BLaER1 (cell line): Measurements from ENCODE around the gene MTMR3.

ENCODE experiments used
- H3K27ac ChIP-seq: shearing (Covaris generic); formaldehyde crosslinking; 2 replicates; pipeline ENCODE4 v1.8.1; 2022
- H3K27me3 ChIP-seq: shearing (Covaris generic); formaldehyde crosslinking; 2 replicates; pipeline ENCODE4 v1.8.1; 2022
- H3K36me3 ChIP-seq: shearing (Covaris generic); formaldehyde crosslinking; 2 replicates; pipeline ENCODE4 v1.8.1; 2022
- H3K4me1 ChIP-seq: shearing (Covaris generic); formaldehyde crosslinking; 2 replicates; pipeline ENCODE4 v1.8.1; 2022
- H3K4me2 ChIP-seq: shearing (Covaris generic); formaldehyde crosslinking; 2 replicates; pipeline ENCODE4 v1.8.1; 2022
- H3K4me3 ChIP-seq: shearing (Covaris generic); formaldehyde crosslinking; 2 replicates; pipeline ENCODE4 v1.8.1; 2022
- H3K9ac ChIP-seq: shearing (Covaris generic); formaldehyde crosslinking; 2 replicates; pipeline ENCODE4 v1.8.1; 2022
- H3K9me3 ChIP-seq: shearing (Covaris generic); formaldehyde crosslinking; 2 replicates; pipeline ENCODE4 v1.8.1; 2022
- H4K20me1 ChIP-seq: shearing (Covaris generic); formaldehyde crosslinking; 2 replicates; pipeline ENCODE4 v1.8.1; 2022
- Cebpa-rat ChIP-seq: shearing (Covaris generic); IDR thresholded peaks from 2 replicates; pipeline ENCODE4 v1.8.1; 2022

The MTMR3 gene

DNA sequence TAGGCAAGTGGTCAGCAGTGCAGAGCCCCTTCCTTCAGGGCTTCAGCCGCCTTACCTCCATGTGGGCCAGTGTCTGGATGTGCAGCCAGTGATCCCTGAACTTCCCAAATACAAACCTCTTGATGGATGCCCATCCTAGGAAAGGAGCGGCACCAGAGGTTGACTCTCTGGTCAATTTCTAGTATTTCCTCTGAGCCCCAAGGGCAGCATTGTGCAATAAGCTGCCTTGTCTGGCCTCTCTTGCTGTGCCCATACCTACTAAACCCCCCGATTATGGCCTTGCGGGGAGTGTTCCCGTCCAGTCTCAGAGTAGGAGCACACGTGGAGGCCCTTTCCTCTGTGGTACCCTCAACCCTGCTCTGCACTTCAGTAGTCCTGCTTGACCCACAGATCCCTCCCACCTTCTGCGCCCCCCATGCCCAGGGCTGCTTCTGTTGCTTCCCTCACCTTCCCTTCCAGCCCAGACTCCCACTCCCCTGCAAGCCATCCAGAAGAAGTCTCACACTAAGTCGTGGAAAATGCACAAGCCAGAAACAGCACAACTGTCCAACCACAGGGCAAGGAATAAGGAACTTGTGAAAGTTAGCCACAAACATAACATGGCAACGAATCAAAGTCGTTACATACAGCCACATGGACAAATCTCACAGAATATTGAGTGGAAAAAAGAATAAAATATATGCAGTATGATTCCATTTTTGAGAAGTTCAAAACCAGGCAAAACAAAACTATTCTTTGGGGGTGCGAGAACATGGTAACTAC lies 157.7 kb downstream of the MTMR3 start:
- Histone ChIP-seq H3K27me3 (no peaks in the 10 kb centered on the region), H3K4me2 (no peak overlapping the region), H3K36me3 (peaks cover 23% of the 10 kb centered on the region), H3K9ac (no peak overlapping the region), H3K4me3 (no peak overlapping the region), H3K27ac (no peak overlapping the region), H3K4me1 (peaks cover 43% of the 10 kb centered on the region), H4K20me1 (no peaks in the 10 kb centered on the region), H3K9me3 (no peaks in the 10 kb centered on the region)
- TF ChIP-seq Cebpa-rat = 0 out of 2 replicates have a peak, but pooled peaks have one; percentile 29

DNA sequence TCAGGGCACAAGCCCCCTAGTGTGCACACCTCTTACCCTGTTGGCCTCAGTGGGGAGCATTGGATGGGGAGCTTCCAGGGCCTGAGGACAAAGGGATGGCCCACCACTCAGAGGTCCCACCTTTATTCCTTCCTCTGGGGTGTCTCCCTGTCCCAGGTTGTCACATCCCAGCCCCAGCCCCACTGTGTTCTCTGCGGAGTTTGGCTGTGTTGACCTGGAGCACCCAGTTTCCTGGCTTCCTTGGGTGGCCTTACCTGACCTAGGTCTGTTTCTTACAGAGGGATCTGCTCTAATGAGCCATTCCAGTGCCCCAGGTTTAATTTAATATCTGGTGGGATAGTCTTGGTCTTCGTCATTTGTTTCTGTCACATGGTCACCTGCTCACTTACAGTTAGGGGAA lies 158.5 kb downstream of the MTMR3 start:
- no peak for TF ChIP-seq Cebpa-rat
- peaks cover 3% of the 10 kb centered on the region; the same call in 1 of the 2 replicates for H3K9me3 ChIP-seq
- peaks cover 31% of the 10 kb centered on the region for H3K36me3 ChIP-seq
- no peak overlapping the region for H3K4me2 ChIP-seq
- H3K4me3 ChIP-seq = no peak overlapping the region
- H3K27ac ChIP-seq = no peak overlapping the region
- H3K9ac ChIP-seq = no peak overlapping the region
- no peaks in the 10 kb centered on the region for H3K27me3 ChIP-seq
- peaks cover 35% of the 10 kb centered on the region for H3K4me1 ChIP-seq
- no peaks in the 10 kb centered on the region for H4K20me1 ChIP-seq

DNA sequence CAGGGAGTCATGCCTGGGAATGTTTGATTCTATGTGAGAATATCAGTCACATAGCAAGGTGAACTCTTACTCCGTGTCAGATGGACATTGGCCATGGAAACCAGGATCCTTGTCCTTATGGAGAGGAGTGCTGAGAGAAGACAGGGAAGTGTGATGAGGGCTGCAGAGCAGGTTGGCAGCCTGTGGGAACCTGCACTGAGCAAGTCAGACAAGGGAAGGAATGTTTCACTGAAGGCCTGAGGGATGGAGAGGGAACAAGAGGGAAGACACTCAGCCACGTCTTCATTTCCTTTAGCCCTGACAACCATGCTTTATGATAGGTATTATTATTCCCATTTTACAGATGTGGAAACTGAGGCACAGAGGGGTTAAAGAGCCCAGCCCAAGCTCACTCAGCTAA lies 158.9 kb downstream of the MTMR3 start:
- Histone ChIP-seq H3K4me3 (no peak overlapping the region), H4K20me1 (no peaks in the 10 kb centered on the region), H3K27ac (no peak overlapping the region), H3K27me3 (no peaks in the 10 kb centered on the region), H3K9ac (no peak overlapping the region), H3K9me3 (peaks cover 6% of the 10 kb centered on the region; the same call in 1 of the 2 replicates), H3K4me2 (no peak overlapping the region), H3K36me3 (peaks cover 35% of the 10 kb centered on the region), H3K4me1 (peaks cover 38% of the 10 kb centered on the region)
- TF ChIP-seq Cebpa-rat = no peak

DNA sequence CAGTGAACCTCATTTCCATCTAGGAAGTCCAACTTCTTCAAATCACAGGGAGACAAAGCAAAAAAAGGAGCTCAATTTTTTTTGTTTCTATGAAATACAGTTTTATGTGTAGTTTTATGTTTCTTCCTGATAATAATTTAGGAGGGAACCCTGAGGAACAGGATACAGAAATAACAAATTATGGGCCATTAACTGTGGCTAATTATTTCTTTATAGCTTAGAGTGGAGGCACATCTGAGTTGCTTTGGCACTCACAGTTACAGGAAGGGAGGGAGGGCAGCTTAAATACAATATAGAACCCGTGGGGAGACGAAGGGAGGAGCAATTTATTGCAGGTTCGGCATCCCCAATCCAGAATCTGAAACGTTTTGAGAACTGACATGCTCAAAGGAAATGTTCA lies 160.2 kb downstream of the MTMR3 start:
- TF ChIP-seq Cebpa-rat = no peak
- no peak overlapping the region for H3K9ac ChIP-seq
- peaks cover 43% of the 10 kb centered on the region for H3K36me3 ChIP-seq
- 0 out of 2 replicates have a peak overlapping the region, but pooled peaks have one; percentile 35 for H3K4me2 ChIP-seq
- H3K4me3 ChIP-seq = no peak overlapping the region
- no peaks in the 10 kb centered on the region for H4K20me1 ChIP-seq
- no peak overlapping the region for H3K27ac ChIP-seq
- H3K9me3 ChIP-seq = peaks cover 6% of the 10 kb centered on the region; the same call in 1 of the 2 replicates
- H3K4me1 ChIP-seq = peaks cover 38% of the 10 kb centered on the region
- H3K27me3 ChIP-seq = no peaks in the 10 kb centered on the region

DNA sequence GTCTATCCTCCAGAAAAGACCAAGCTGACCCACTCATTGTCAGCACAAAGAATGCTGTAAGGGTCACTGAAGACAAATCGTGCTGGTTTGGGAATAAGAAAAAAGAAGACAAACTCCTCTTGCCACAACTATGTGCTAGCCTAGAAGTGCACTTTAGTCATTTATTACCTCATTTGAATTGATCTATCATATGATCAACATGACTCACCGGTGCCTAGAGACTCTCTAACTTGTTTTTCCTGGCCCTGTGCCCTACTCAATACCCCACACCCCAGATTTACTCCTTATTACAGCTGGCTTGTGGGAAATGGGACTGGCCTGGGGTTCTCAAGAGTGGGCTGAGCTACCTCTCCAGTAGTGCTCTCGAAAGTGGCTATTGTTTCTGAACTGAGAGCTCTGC lies 161.4 kb downstream of the MTMR3 start:
- Histone ChIP-seq H4K20me1 (no peaks in the 10 kb centered on the region), H3K4me3 (no peak overlapping the region), H3K9me3 (peaks cover 6% of the 10 kb centered on the region; the same call in 1 of the 2 replicates), H3K4me1 (peaks cover 31% of the 10 kb centered on the region), H3K4me2 (peak overlapping the region; percentile 35; the same call in 1 of the 2 replicates), H3K27ac (no peak overlapping the region), H3K27me3 (no peaks in the 10 kb centered on the region), H3K36me3 (peaks cover 53% of the 10 kb centered on the region), H3K9ac (no peak overlapping the region)
- TF ChIP-seq Cebpa-rat = no peak

DNA sequence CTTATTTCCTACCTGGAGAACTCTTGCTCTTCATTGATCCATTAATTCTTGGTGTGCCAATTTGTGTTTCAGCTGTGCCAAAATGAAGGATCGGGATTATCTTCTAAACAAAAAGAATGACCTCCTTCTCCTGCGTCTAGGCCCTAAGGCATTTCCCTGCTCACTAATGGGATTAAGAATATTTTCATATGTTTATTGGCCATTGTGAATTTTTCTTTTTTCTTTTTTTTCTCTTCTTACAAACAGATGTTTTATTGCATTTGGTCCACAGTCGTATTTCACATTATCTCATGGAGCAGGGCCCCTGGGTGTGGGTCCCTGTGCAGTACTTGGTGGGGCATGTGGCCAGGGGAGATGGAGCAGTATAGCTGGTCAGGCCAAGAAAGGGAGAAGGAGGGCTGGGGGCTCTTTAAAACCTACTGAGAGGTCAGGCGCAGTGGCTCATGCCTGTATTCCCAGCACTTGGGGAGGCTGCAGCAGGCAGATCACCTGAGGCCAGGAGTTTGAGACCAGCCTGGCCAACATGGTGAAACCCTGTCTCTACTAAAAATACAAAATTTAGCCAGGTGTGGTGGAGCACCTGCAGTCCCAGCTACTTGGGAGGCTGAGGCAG lies 162.0 kb downstream of the MTMR3 start:
- Histone ChIP-seq H3K36me3 (peaks cover 51% of the 10 kb centered on the region), H3K4me3 (no peak overlapping the region), H3K9ac (no peak overlapping the region), H3K27ac (no peak overlapping the region), H4K20me1 (no peaks in the 10 kb centered on the region), H3K4me2 (no peak overlapping the region), H3K4me1 (peaks cover 31% of the 10 kb centered on the region), H3K27me3 (no peaks in the 10 kb centered on the region), H3K9me3 (peaks cover 6% of the 10 kb centered on the region; the same call in 1 of the 2 replicates)
- TF ChIP-seq Cebpa-rat = no peak

DNA sequence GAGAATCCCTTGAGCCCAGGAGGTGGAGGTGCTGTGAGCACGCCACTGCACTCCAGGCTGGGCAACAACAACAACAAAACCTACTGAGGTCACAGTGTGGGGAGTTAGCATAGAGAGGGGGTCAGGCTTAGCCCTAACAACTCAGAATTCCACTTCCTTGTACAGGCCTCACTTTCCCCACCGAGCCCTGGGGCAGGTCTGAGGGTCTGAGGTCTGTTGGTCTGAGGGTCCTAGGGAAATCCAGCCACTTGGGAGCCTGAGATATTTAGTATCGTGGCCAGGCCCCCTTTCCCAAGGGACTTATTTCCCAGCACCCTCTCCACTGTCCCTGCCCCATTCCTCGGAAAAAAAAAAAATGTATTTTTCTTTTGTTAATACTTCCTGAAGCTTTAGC lies 162.5 kb downstream of the MTMR3 start:
- no peak for TF ChIP-seq Cebpa-rat
- Histone ChIP-seq H3K27ac (no peak overlapping the region), H3K4me1 (peaks cover 31% of the 10 kb centered on the region)

DNA sequence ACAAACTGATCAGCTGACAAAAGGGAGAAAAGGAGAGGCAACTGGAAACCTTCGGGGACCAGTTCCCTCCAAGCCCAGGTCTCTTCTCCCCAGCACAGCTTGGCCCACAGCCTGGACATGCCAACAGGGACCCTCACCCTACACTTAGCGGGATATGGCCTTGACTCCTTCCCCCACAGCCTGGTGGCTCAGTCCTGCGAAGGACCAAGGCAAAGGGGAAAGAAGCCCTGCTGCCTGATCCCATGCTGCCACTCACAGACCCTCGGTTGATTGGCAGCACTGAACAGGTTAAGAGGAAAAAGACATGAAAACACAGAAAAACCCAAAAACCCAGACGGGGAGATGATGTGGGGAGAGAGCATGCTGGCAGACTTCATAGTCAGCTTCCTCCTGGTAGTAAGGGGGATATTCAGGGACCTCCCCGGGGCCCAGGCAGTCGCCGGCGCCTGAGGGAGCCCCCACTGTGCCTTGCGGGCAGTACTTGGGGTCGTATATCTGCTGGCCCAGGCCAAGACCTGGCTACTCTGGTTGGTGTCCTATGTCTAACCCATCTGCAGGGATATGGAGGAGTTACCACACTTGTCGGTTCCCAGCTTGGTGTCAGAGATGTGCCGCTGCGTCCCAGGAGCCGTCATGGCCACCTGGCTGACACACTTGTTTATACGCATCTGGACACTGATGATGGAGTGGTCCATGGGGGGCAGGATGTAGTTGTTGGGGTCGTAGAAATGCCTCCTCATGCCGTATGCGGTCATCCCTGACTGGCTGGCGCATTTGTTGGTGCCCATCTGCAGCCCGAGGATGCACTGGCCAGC lies 163.1 kb downstream of the MTMR3 start:
- Histone ChIP-seq H3K27me3 (no peaks in the 10 kb centered on the region), H3K4me1 (peaks cover 31% of the 10 kb centered on the region), H3K4me2 (no peak overlapping the region), H3K27ac (no peak overlapping the region), H4K20me1 (no peaks in the 10 kb centered on the region), H3K36me3 (peaks cover 46% of the 10 kb centered on the region), H3K9ac (no peak overlapping the region), H3K9me3 (peaks cover 6% of the 10 kb centered on the region; the same call in 1 of the 2 replicates), H3K4me3 (no peak overlapping the region)
- no peak for TF ChIP-seq Cebpa-rat

More for the DNA sequence above, 162.5 kb downstream of the MTMR3 start:
- Histone ChIP-seq H3K36me3 (peaks cover 48% of the 10 kb centered on the region), H3K27me3 (no peaks in the 10 kb centered on the region), H3K9ac (no peak overlapping the region), H3K4me3 (no peak overlapping the region), H3K9me3 (peaks cover 6% of the 10 kb centered on the region; the same call in 1 of the 2 replicates), H3K4me2 (no peak overlapping the region), H4K20me1 (no peaks in the 10 kb centered on the region)

DNA sequence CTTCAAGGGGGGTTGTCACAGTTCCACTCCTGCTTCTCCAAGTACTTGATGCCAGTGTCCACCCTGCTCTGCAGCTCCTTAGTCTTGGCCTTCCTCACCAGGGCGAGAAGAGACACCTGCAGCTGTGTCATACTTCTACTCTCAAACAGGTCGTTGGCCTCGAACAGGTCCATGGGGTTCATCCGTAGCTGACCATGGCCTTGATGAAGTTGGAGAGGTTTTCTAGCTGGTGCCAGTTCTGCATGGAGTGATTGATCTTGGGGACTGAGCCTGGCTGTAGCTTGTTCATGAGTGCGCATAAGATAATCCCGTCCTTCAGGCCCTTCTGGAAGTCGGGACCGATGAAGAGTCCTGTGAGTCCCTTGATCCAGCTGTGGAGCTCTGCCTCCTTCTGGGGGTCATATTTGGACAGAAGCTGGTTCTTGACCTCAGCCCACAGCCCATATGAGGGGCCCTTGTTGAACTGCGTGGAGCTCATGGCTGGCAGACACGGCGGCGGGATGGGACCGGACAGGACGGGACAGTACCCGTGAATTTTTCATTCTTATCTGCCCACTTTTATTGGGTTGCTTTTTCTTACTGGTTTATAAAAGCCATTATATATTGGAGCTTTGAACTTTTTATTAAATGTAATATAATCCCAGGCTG lies 163.9 kb downstream of the MTMR3 start:
- Histone ChIP-seq H4K20me1 (no peaks in the 10 kb centered on the region), H3K4me1 (peaks cover 31% of the 10 kb centered on the region), H3K4me3 (no peak overlapping the region), H3K27ac (0 out of 2 replicates have a peak overlapping the region, but pooled peaks have one; percentile 10), H3K27me3 (no peaks in the 10 kb centered on the region), H3K9ac (no peak overlapping the region), H3K9me3 (peaks cover 6% of the 10 kb centered on the region; the same call in 1 of the 2 replicates), H3K36me3 (peaks cover 40% of the 10 kb centered on the region), H3K4me2 (peak overlapping the region; percentile 9)
- TF ChIP-seq Cebpa-rat = no peak
